Endothelial cell (in vitro differentiated cells): ENCODE results near the gene CDC42SE2. TPM values are rescaled to one million over a fixed set of nuclear protein-coding genes. Genes with fewer than 3 reads are reported as not detected.

ENCODE experiments used
- DNase-seq: peaks from one replicate; pipeline ENCODE4 v3.0.0; 2021; ENCODE audit warnings: low spot score
- H3K27ac Mint-ChIP-seq: one replicate; pipeline ENCODE4 v1.8.0; 2021; ENCODE audit warnings: mixed read lengths, inconsistent platforms; ENCODE audit not compliant: unreplicated experiment
- H3K27me3 Mint-ChIP-seq: one replicate; pipeline ENCODE4 v1.8.0; 2021; ENCODE audit warnings: mild to moderate bottlenecking, moderate library complexity, mixed read lengths, inconsistent platforms; ENCODE audit not compliant: unreplicated experiment
- H3K36me3 Mint-ChIP-seq: one replicate; pipeline ENCODE4 v1.8.0; 2021; ENCODE audit warnings: mild to moderate bottlenecking, low read depth, mixed read lengths, inconsistent platforms; ENCODE audit not compliant: unreplicated experiment
- H3K4me1 Mint-ChIP-seq: one replicate; pipeline ENCODE4 v1.8.0; 2021; ENCODE audit warnings: mild to moderate bottlenecking, mixed read lengths, inconsistent platforms; ENCODE audit not compliant: unreplicated experiment
- H3K4me3 Mint-ChIP-seq: one replicate; pipeline ENCODE4 v1.8.0; 2021; ENCODE audit warnings: mild to moderate bottlenecking, mixed read lengths, inconsistent platforms; ENCODE audit not compliant: unreplicated experiment
- H3K9me3 Mint-ChIP-seq: one replicate; pipeline ENCODE4 v1.8.0; 2021; ENCODE audit warnings: mixed read lengths, inconsistent platforms; ENCODE audit not compliant: unreplicated experiment
- total RNA-seq: library from RNA; stranded (reverse); fragmentation: NEBNext Ultra II Directional; extraction: Animal tissue kit (Norgen Biotek cat#: 25700); gene quantifications from one replicate; pipeline ENCODE4 v1.2.1, GENCODE V29; 2021; ENCODE audit not compliant: unreplicated experiment
- TF ChIP-seq, protein P1 (sequence below): fragments of 200-600 bp; sonication (generic); IDR thresholded peaks from one replicate; pipeline ENCODE4 v1.5.0; 2021; ENCODE audit warnings: antibody characterized with exemption; ENCODE audit not compliant: unreplicated experiment

Gene CDC42SE2
- total RNA-seq, 1 donor from 2014 or later: 22.2 TPM

DNA sequence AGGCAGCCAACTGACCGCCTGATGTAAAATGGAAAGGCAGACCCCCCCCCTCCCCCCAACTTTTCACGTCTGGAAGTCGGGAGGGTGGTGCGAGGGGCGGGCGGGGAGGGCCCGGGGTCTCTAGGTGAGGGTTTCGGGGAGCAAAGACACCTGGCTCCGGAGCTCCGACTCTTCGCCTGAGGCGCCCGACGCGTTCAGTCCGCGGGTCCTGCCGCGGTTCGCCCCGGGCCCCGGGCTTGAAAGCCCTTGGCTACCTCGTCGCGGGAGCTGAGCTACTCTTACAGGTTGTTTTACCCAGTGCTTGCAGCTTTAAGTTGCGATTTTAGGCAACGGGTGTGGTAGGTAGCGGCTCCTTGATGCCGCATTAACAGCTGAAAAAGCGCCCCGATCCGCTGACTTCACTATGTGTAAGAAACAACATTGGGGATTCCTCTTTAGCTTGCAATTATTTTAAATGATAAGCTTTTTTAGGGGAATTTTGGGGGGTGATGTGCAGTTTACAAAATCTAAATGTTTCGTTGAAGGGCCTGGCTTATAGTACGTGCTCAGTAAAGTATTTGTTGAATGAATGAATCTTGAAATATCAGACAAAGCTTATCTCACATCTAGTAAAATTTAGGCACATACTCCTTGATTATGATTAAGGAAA lies 722 bp downstream of the CDC42SE2 start:
- Mint-ChIP-seq H3K9me3 (no peaks in the 10 kb centered on the region), H3K4me1 (peaks cover 15% of the 10 kb centered on the region), H3K27ac (peak overlapping the region; percentile 84), H3K36me3 (peaks cover 5% of the 10 kb centered on the region), H3K4me3 (peak overlapping the region; percentile 95), H3K27me3 (peaks cover 2% of the 10 kb centered on the region)
- TF ChIP-seq, protein P1, sequence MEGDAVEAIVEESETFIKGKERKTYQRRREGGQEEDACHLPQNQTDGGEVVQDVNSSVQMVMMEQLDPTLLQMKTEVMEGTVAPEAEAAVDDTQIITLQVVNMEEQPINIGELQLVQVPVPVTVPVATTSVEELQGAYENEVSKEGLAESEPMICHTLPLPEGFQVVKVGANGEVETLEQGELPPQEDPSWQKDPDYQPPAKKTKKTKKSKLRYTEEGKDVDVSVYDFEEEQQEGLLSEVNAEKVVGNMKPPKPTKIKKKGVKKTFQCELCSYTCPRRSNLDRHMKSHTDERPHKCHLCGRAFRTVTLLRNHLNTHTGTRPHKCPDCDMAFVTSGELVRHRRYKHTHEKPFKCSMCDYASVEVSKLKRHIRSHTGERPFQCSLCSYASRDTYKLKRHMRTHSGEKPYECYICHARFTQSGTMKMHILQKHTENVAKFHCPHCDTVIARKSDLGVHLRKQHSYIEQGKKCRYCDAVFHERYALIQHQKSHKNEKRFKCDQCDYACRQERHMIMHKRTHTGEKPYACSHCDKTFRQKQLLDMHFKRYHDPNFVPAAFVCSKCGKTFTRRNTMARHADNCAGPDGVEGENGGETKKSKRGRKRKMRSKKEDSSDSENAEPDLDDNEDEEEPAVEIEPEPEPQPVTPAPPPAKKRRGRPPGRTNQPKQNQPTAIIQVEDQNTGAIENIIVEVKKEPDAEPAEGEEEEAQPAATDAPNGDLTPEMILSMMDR: no peak
- DNase-seq: peak; percentile 49

DNA sequence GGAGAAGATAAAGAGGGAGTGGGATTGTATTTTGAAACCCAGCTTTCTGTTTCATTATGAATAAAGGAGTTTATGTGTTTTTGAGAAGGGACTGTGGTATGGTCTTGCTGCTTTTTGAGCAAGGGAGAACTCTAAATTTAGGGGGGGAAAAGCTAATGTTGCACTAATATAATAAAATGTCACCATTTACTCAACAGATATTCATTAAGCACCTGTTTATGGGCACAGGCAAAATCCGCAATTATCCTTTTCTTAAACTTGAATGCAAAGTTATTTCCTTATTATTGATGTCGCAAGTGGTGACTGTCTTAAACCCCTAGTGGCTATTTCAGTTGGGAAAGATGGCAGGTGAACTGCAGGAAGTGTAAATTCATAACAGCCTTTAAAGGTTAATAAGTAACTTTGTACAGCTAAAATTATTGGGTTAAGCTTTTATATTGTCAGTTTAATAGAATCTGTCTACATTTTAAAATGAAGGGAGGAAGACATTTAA lies 1.5 kb downstream of the CDC42SE2 start:
- Mint-ChIP-seq H3K36me3 (peaks cover 5% of the 10 kb centered on the region), H3K27me3 (peaks cover 2% of the 10 kb centered on the region), H3K4me3 (peak overlapping the region; percentile 95), H3K27ac (no peak overlapping the region), H3K9me3 (no peaks in the 10 kb centered on the region), H3K4me1 (peaks cover 15% of the 10 kb centered on the region)
- DNase-seq: no peak
- TF ChIP-seq, protein P1: peak; percentile 24

DNA sequence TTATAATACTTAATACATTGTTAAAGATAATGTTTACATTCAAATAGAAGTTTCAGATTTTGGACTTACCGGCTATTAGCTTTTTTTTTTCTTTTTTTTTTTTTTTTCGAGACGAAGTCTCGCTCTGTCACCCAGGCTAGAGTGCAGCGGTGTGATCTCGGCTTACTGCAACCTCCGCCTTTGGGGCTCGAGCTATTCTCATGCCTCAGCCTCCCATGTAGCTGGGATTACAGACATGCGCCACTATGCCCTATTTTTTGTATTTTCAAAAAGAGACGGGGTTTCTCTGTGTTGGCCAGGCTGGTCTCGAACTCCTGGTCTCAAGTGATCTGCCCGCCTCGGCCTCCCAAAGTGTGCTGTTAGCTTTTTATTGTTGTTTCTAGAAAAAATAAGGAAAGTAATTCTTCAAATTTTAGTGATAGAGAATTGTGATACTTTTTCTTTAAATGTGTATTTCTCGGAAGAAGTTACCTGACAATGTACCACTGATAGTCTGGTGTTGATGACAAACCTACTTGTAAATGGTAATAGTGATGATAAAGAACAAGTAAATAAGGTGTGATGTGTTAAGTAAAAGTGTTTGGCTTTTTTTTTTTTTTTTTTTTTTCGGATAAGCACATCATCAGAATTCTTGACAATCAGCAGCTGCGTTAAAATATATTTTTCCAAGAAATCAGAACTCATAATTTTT lies 2.7 kb downstream of the CDC42SE2 start:
- peaks cover 2% of the 10 kb centered on the region for H3K27me3 Mint-ChIP-seq
- H3K36me3 Mint-ChIP-seq: peaks cover 5% of the 10 kb centered on the region
- TF ChIP-seq, protein P1: no peak
- no peak overlapping the region for H3K4me3 Mint-ChIP-seq
- no peak overlapping the region for H3K27ac Mint-ChIP-seq
- DNase-seq: no peak
- no peaks in the 10 kb centered on the region for H3K9me3 Mint-ChIP-seq
- peaks cover 15% of the 10 kb centered on the region for H3K4me1 Mint-ChIP-seq

DNA sequence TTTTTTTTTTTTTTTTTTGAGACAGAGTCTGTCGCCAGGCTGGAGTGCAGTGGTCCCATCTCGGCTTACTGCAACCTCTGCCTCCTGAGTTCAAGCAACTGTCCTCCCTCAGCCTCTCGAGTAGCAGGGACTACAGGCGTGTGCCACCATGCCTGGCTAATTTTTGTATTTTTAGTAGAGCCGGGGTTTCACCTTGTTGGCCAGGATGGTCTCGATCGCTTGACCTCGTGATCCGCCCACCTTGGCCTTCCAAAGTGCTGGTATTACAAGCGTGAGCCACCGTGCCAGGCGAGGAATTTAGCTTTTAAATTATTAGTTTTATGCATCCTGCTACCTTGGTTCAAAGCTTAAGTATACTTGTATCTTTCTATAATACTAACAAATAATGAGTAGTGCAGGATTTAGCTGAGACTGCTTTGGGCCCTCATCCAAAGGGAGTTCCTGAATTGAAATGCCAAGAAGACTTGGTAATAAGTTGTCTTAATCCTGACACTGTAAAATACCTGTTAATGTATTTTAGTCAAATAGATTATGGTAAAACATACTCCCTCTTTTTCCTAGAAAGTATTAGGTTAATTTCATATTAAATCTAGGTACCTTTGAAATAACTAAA lies 5.0 kb downstream of the CDC42SE2 start:
- Mint-ChIP-seq H3K36me3 (no peaks in the 10 kb centered on the region), H3K27ac (no peak overlapping the region)

More for the DNA sequence above, 5.0 kb downstream of the CDC42SE2 start:
- TF ChIP-seq, protein P1: no peak
- no peak overlapping the region for H3K4me3 Mint-ChIP-seq
- no peak for DNase-seq
- peaks cover 2% of the 10 kb centered on the region for H3K27me3 Mint-ChIP-seq
- H3K9me3 Mint-ChIP-seq: no peaks in the 10 kb centered on the region
- H3K4me1 Mint-ChIP-seq: peaks cover 9% of the 10 kb centered on the region
